Renal cortex interstitium (tissue), 11 donors: ENCODE measurements around the gene CYP24A1. TPM values are rescaled to one million over a fixed set of nuclear protein-coding genes. Genes with fewer than 3 reads are reported as not detected.

Experiments used
- DNase-seq, 11 donors: peaks; one replicate each; pipeline ENCODE4 v3.0.0-alpha.2; 2013; ENCODE audit warnings: low read depth in 9 of 11, low spot score in 4 of 11; ENCODE audit errors: extremely low read depth in 1 of 11
- polyA plus RNA-seq, 3 donors: library from polyadenylated mRNA; unstranded; fragments of 120-200 nt; gene quantifications; one replicate each; pipeline ENCODE4 v1.2.1, GENCODE V29; 2013; ENCODE audit not compliant: insufficient read length in 3 of 3

Gene CYP24A1
- polyA plus RNA-seq, 3 donors: 0.98 to 3.4 (median 2.0) TPM

GRCh38 chr20:54205450-54205849 is 31.7 kb upstream of the CYP24A1 start:
- no peak for DNase-seq

GRCh38 chr20:54204481-54204880 is 30.7 kb upstream of the CYP24A1 start:
- DNase-seq: no peak

GRCh38 chr20:54204063-54204462 is 30.3 kb upstream of the CYP24A1 start:
- no peak for DNase-seq

- DNase-seq: no peak
Observed at GRCh38 chr20:54203281-54203680, 29.5 kb upstream of the CYP24A1 start.

GRCh38 chr20:54201268-54201846 is 27.6 kb upstream of the CYP24A1 start:
- DNase-seq: no peak

- no peak for DNase-seq
Observed at GRCh38 chr20:54200487-54201267, 26.9 kb upstream of the CYP24A1 start.

- DNase-seq: peak in 7 of 11 donors; percentile 47 to 69 (median 59)
Observed at GRCh38 chr20:54199721-54200176, 26.0 kb upstream of the CYP24A1 start.

GRCh38 chr20:54199283-54199682 is 25.5 kb upstream of the CYP24A1 start:
- DNase-seq: no peak

GRCh38 chr20:54197621-54198604 is 24.1 kb upstream of the CYP24A1 start:
- no peak for DNase-seq

GRCh38 chr20:54195483-54196472 is 22.0 kb upstream of the CYP24A1 start:
- DNase-seq: no peak

GRCh38 chr20:54194724-54195438 is 21.1 kb upstream of the CYP24A1 start:
- no peak for DNase-seq

GRCh38 chr20:54193817-54194216 is 20.0 kb upstream of the CYP24A1 start:
- DNase-seq: no peak

GRCh38 chr20:54190217-54190616 is 16.4 kb upstream of the CYP24A1 start:
- no peak for DNase-seq

- DNase-seq: no peak
Observed at GRCh38 chr20:54189630-54190029, 15.8 kb upstream of the CYP24A1 start.

GRCh38 chr20:54188132-54188849 is 14.5 kb upstream of the CYP24A1 start:
- DNase-seq: no peak

- DNase-seq: no peak
Observed at GRCh38 chr20:54184904-54185626, 11.3 kb upstream of the CYP24A1 start.

- DNase-seq: no peak
Observed at GRCh38 chr20:54184071-54184470, 10.3 kb upstream of the CYP24A1 start.
